ENCODE measurements around the gene ARHGEF6.

GRCh38 chrX:136647677-136648360, 132.9 kb downstream of the ARHGEF6 start, which contains the start of gene CD40LG:
- no peak for TF ChIP-seq EZH2 (IDR thresholded peaks at IDR 0.05; ENCODE audit: borderline replicate concordance, insufficient read depth, low read length, poor library complexity, severe bottlenecking)
- no peak for TF ChIP-seq POLR2AphosphoS5 (IDR thresholded peaks at IDR 0.05)
- no peak for TF ChIP-seq CTCF (IDR thresholded peaks at IDR 0.05; ENCODE audit: poor library complexity, severe bottlenecking)
- no peak for TF ChIP-seq SMC3 (conservative IDR thresholded peaks at IDR 0.05; ENCODE audit: poor library complexity)
- TF ChIP-seq RAD21 (conservative IDR thresholded peaks at IDR 0.05), result no peak
